GM19025 (cell line): ENCODE measurements around the gene CASQ1.

Experiments
- ATAC-seq: cut with Tn5 transposase; IDR thresholded peaks from one replicate; pipeline ENCODE4 v1.9.1; 2021; ENCODE audit warnings: mild to moderate bottlenecking, low read depth, moderate library complexity; ENCODE audit not compliant: unreplicated experiment

Gene CASQ1

DNA sequence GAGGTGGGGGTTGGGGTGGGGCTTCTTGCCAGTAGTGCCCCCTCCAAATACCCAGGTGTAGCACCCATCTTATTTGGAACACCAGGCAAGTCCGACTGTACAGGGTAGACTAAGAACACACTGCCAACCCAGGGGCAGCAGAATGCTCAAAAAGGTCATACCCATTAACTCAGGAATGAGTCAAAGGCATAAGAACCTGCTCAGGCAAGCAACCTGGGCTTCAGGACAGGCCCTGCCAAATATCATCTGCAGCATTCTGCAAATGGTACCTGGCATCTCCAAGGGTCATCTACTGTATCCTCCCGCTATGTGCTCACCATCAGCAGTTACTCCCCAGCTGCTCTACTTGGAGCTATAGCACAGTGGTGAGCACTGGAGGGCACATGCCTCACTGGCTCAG is 34.2 kb downstream of the CASQ1 start:
- no peak for ATAC-seq

DNA sequence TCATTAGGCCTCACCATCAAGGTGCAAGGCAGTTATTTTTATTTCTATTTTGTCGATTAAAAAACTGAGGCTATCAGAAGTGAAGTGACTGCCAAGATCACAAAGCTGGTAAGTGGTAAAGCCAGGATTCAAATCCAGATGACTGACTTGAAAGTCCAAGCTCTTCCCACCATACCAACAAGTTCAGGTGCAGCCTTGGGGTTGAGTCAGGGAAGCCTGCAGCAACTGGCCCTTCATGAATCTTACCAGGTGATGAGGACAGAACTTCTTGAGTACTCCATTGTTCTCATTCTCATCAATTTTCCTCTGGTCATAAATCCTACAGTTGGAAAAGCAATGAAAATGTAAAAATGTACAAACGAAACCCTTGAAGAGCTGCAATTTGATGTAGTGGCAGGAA is 35.0 kb downstream of the CASQ1 start:
- no peak for ATAC-seq

DNA sequence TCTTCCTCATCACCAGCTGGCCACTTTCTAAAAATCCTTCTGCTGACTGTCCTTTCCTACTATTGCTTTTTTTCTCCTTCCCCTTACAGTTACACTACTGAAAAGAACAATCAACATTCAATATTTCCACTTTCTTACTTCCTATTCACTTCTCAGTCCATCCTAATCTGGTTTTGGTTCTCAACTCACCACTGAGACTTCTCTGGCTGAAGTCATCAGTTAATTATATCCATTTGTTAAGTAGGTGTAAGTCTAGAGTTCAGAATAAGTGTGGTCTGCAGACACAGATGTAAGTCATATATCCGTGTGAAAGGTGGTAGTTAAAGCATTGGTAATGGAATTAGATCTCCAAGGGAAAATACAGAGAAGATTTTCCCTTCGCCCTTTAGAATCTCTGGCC is 36.2 kb downstream of the CASQ1 start:
- no peak for ATAC-seq

DNA sequence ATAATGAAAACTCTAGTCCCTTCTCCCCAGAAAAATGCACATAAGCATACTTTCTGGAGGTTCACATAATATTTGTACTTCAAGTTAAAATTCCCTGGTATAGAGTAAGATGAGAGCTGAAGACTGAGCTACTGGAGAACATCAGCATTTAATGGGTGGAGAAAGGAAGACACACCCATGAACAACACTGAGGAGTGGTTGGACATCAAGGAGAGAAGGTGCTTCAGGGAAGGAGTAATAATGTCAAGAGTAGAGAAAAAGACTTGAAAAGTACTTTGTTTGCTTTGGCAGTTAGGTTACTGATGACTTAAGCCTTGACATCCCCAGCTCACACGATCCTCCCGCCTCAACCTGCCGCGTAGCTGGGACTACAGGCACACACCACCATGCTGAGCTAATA is 36.7 kb downstream of the CASQ1 start:
- no peak for ATAC-seq

DNA sequence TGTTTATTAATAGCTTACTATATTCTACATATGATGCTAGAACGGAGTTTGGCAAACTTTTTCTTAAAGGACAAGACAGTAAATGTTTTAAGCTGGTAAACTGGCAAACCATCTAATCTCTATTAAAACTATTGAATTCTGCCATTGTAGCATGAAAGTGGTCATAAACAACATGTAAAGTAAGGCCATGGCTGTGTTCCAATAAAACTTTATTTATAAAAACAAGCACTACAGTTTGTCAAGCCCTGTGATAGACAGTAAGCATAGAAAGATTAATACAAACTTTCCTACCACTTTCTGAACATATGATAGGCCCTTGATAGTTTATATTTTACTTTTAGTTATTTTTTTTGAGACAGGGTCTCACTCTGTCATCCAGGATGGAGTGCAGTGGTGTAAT is 37.2 kb downstream of the CASQ1 start:
- no peak for ATAC-seq

DNA sequence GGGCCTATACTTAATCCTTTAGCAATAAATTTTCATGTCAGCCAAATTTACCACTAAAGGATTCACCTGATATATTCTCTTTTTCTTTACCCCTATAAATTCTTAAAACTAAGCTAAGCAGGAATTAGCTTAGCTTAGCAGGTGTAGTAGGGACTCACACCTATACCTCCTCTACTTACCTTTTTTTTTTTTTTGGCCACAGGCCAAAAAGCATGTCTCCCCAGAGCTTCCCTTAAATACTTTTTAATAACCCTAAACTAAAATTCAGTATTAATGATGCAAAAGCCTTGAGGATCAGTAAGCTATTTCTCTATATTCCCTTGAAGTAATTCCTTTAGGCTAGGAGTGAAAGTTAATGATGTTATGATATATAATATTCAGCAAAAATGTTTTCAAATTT is 38.1 kb downstream of the CASQ1 start:
- no peak for ATAC-seq

DNA sequence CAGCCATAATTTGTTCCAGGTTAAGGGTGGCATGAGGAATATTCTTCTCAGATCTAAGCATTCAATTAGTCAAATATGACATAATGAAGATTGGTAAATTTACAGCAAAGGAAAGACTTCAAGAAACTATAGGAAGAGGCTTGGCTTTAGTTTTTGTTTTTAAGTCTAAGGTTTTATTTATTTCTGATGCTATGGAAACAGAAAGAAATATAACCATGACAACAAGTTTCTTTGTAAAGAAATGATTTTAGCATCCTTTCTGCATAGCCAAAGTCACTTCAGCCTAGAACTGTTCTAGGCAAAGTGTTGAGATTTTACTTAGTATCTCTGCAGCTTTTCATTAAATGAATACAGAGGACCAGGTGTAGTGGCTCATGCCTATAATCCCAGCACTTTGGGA is 42.5 kb downstream of the CASQ1 start:
- ATAC-seq = no peak

DNA sequence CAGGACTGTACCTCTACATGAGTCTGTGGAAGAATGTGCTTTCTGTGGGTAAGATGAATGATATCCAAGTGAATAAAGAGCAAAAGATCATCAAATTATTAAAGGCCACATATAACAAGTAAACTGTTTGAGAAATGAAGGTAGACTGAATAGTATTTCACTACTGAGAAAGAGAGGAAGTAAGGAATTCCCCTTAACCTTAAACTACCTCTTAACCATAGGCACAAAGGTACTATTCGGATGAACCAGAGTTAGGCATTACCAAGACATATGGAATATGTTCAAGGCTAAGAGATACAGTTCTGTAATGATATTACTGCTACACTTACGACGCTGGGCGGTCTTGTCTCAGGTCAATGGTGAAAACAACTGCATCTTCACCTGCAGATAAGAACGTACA is 46.4 kb downstream of the CASQ1 start:
- ATAC-seq = no peak

DNA sequence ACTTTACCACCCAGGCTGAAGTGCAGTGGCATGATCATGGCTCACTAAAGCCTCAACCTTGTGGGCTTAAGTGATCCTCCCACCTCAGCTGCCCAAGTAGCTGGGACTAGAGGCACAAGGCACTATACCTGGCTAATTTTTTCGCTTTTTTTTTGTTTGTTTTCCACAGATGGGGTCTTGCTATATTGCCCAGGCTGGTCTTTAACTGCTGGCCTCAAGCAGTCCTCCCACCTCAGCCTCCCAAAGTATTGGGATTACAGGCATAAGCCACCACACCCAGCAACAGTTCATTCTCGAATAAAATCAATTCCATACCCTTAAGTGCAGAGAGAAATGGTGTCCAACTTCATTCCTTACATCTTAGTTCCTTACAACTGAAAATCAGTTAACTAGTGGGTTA is 47.2 kb downstream of the CASQ1 start:
- no peak for ATAC-seq

DNA sequence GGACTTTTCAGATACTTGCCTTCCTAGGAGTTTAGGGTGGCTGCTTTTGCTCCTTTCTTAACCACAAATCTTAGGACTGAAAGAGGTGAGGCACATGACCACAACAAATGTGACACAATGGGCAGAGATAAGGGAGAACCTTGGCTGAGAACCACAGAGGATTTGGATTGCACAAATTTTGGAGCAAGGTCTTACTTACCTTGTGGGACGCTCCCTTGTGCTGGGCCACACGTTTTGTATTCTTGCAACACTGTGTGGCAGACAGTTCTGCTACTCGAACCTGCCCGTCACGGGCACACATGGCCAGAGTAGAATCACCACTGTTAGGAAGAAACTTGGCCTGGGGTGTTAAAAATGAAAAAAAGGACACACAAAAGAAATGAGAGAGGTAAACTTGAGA is 48.0 kb downstream of the CASQ1 start:
- no peak for ATAC-seq

DNA sequence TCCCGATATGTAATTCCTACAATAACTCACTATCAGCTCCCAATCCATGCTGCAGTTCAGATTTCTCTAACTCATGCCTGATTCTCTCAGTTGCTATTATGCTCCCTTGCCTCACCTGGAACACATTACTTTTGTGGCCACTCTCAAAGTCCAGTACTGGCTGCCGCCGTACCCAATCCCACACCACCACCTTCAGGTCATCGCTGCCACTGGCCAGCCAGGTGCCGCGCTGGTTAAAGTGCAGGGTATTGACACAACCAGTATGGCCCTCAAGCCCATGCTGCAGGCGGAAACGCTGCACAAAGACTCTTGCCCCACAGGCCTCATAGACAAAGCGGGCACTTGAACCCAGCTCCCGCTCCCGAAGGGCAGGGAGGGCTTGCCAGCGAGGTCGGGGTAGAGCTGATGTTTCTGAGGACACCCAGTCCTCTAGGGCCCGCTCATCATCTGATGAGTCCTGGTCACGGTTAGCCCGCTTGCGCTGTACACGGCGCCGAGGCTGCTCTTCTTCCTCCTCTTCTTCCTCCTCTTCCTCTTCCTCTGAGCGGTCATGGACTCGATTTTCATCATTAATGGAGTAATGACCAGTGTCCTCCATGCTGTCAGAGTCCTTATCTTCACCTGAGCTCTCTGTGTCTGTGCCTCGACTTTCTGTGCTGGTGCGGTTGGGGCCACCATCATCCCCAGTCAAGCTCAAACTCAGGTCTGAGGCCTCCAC is 49.4 kb downstream of the CASQ1 start:
- ATAC-seq = no peak

DNA sequence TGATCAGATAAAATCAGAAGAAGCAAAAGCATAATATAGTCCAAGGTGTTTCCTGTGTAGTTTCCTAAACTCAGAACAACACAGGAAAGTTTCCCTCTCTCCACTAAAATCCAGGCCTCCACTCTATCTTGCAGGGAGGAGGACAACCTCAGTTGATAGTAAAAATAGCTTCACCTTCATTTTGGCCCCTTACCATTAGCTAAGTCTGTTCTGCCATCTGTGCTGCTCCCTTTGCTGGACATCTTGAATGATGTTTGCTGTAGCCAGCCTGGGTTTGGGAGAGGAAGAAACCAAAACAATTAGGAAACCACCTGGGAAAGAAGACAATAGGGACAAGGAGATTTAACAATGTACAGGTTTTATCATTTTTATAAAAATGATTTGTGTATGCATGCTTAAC is 53.4 kb downstream of the CASQ1 start:
- no peak for ATAC-seq

DNA sequence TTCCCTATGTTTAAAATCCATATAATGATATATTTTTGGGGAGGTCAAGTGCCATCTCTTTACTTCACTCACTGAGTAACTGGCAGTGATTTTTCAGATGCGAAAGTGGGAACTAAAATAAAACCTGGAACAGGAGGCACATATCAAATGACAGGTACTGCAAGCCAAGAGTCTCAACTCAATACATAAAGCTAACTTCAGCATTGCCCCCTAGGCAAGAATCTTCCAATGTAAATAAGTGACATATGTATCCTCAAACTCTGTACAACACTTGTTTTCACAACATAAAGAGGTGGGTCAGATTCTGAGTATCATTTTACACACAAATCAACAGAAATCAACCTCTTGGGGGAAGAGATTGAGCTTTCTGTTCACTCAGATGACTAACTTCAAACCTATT is 53.8 kb downstream of the CASQ1 start:
- ATAC-seq = no peak

DNA sequence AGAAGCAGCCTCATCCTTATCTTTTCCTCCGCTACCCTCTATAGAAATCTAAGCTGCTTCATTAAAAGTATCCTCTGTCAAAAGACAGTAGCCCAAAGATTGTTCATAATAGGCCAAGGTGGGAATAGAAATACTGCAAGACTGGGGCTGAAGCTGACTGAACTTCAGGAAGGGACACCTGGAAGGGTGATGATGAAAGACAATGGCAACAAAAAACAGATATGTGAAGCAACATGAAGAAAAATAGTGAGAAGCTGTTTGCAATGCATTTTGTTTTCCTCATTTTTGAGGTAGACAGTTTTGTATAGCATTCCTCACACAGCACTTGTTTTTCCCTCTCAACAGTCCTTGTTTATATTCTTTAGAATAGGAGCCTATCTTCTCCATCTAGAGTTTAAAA is 55.1 kb downstream of the CASQ1 start:
- no peak for ATAC-seq

DNA sequence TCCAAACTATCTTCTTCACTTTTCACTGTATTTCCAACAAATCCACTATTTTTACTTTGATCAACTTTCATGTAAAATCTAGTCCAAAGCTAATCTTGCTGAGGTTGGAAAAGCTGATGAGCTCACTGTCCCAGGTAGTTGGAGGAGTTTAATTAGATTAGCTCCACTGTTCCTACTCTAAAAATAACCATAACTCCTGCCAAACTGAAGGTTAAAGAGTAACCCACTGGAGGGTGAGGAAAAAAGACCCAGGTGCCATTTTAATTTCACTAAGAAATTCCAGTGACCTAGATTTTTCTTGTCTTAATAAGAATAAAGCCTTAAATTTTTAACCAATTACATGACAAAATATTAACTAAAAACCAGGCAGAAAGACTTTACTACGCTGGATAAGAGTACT is 56.7 kb downstream of the CASQ1 start:
- no peak for ATAC-seq

DNA sequence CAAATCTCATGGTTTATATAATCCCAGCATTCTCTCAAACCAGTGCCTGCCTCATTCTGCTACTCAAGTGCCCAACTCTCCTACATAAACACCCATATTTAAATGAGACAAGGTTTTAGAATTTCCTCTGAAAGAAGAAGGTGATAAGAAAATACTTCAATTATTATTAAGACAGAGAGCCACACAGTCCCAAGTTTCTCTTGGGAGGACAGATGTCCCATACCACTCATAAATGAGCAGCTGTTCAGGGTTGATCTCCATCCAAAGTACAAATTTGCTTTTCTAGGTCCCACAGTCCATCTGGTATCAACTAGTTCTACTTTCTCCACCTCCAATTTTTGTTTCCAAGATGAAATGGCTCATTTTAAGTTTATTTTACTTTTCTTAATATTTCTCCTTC is 60.6 kb downstream of the CASQ1 start:
- no peak for ATAC-seq
